H1 (cell line): ENCODE data around the gene CST11.

Experiments
- BACH1 ChIP-seq: IDR thresholded peaks from 2 replicates; pipeline ENCODE4 v1.6.1; 2012; ENCODE audit warnings: low read length, improper control_type of control experiment
- BRCA1 ChIP-seq: IDR thresholded peaks from 2 replicates; pipeline ENCODE4 v1.6.1; 2012; ENCODE audit warnings: low read depth, low read length, improper control_type of control experiment
- CEBPB ChIP-seq: IDR thresholded peaks from 2 replicates; pipeline ENCODE4 v1.6.1; 2012; ENCODE audit warnings: low read depth, low read length
- CTCF ChIP-seq, 3 experiments: IDR thresholded peaks; 1 replicate in 2 of 3; 2 replicates in 1 of 3; pipeline versions ENCODE4 v1.5.1 to v1.6.1; 2011; ENCODE audit warnings: low read length in 3 of 3, mild to moderate bottlenecking in 3 of 3, inconsistent platforms in 2 of 3, low read depth in 1 of 3, moderate library complexity in 1 of 3; ENCODE audit not compliant: insufficient read depth in 1 of 3; ENCODE audit errors: control extremely low read depth in 1 of 3
- EZH2 ChIP-seq: fragments of 200-600 bp; sonication (generic); IDR thresholded peaks from 2 replicates; pipeline ENCODE4 v1.7.1; 2012; ENCODE audit warnings: low read depth, mild to moderate bottlenecking, moderate library complexity, low read length, inconsistent platforms; ENCODE audit not compliant: severe bottlenecking
- GABPA ChIP-seq: IDR thresholded peaks from 2 replicates; pipeline ENCODE4 v1.6.1; 2011; ENCODE audit warnings: mild to moderate bottlenecking, low read length, moderate library complexity, borderline replicate concordance; ENCODE audit not compliant: insufficient read depth
- GTF2F1 ChIP-seq: IDR thresholded peaks from 2 replicates; pipeline ENCODE4 v1.6.1; 2012; ENCODE audit warnings: low read depth, low read length, improper control_type of control experiment, borderline replicate concordance
- POLR2AphosphoS5 ChIP-seq: IDR thresholded peaks from 2 replicates; pipeline ENCODE4 v1.6.1; 2011; ENCODE audit warnings: low read depth, low read length
- POU5F1 ChIP-seq: IDR thresholded peaks from 2 replicates; pipeline ENCODE4 v1.6.1; 2011; ENCODE audit warnings: low read depth, mild to moderate bottlenecking, low read length, moderate library complexity
- RAD21 ChIP-seq, 2 experiments: IDR thresholded peaks in 1 of 2; conservative IDR thresholded peaks in 1 of 2; 2 replicates each; pipeline ENCODE4 v1.6.1; 2011; ENCODE audit warnings: low read depth in 2 of 2, low read length in 2 of 2, improper control_type of control experiment in 1 of 2, inconsistent platforms in 1 of 2, mild to moderate bottlenecking in 1 of 2, moderate library complexity in 1 of 2
- RNF2 ChIP-seq: fragments of 200-900, 300-1000 bp; sonication (generic); IDR thresholded peaks from 2 replicates; pipeline ENCODE4 v1.7.1; 2016; ENCODE audit warnings: borderline replicate concordance, low read depth, mild to moderate bottlenecking, antibody characterized with exemption, low read length; ENCODE audit not compliant: poor library complexity, severe bottlenecking; ENCODE audit errors: missing control alignments
- SUZ12 ChIP-seq: fragments of 200-600 bp; sonication (generic); IDR thresholded peaks from 2 replicates; pipeline ENCODE4 v1.6.1; 2012; ENCODE audit warnings: mild to moderate bottlenecking, inconsistent platforms, low read length, moderate library complexity, mixed read lengths

DNA sequence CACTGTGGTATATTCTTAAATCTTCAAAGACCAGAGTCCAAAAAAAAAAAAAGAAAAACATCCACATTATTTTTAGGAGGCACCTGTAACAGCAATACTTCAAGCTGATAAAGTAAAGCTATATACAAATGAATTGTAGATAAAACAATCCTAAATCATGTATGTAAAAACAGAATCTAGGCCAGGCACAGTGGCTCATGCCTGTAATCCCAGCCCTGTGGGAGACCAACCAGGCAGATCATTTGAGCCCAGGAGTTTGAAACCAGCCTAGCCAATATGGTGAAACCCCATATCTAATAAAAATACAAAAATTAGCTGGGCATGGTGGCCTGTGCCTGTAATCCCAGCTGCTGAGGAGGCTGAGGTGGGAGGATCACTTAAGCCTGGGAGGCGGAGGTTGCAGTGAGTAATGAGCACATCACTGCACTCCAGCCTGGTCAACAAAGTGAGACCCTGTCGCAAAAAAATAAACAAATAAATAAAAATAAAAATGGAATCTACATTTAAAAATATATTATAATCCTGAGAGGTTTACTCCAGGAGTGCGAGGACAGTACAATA lies 38.7 kb downstream of the CST11 start:
- TF ChIP-seq CTCF (IDR thresholded peaks at IDR 0.05; ENCODE audit: control extremely low read depth in 1 of 3, insufficient read depth in 1 of 3, low read depth in 1 of 3, low read length in 3 of 3) (no peak), POLR2AphosphoS5 (no peak), CEBPB (no peak), GABPA (no peak), GTF2F1 (no peak), RAD21 (IDR thresholded peaks at IDR 0.05 in 1 of 2, conservative IDR thresholded peaks at IDR 0.05 in 1 of 2; ENCODE audit: low read depth in 2 of 2, low read length in 2 of 2) (no peak), SUZ12 (no peak), POU5F1 (no peak), EZH2 (no peak), RNF2 (no peak), BACH1 (no peak), BRCA1 (no peak)
